SU-DHL-6 (cell line): ENCODE data around the gene CXCL3.

Experiments
- EZH2phosphoT487 ChIP-seq: fragments of 200-600 bp; sonication (generic), shearing (Covaris generic); conservative IDR thresholded peaks from 2 replicates; pipeline ENCODE4 v1.6.1; 2018; ENCODE audit warnings: mild to moderate bottlenecking, antibody characterized with exemption, low read length, moderate library complexity, mixed read lengths
- TF ChIP-seq, protein P1 (sequence below): fragments of 200-600 bp; sonication (generic); IDR thresholded peaks from one replicate; pipeline ENCODE4 v1.5.1; 2017; ENCODE audit warnings: antibody characterized with exemption, mild to moderate bottlenecking, low read length, moderate library complexity; ENCODE audit not compliant: insufficient read depth, poor library complexity, severe bottlenecking

- TF ChIP-seq, protein P1, sequence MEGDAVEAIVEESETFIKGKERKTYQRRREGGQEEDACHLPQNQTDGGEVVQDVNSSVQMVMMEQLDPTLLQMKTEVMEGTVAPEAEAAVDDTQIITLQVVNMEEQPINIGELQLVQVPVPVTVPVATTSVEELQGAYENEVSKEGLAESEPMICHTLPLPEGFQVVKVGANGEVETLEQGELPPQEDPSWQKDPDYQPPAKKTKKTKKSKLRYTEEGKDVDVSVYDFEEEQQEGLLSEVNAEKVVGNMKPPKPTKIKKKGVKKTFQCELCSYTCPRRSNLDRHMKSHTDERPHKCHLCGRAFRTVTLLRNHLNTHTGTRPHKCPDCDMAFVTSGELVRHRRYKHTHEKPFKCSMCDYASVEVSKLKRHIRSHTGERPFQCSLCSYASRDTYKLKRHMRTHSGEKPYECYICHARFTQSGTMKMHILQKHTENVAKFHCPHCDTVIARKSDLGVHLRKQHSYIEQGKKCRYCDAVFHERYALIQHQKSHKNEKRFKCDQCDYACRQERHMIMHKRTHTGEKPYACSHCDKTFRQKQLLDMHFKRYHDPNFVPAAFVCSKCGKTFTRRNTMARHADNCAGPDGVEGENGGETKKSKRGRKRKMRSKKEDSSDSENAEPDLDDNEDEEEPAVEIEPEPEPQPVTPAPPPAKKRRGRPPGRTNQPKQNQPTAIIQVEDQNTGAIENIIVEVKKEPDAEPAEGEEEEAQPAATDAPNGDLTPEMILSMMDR = no peak
- TF ChIP-seq EZH2phosphoT487 = no peak
These were observed 18.5 kb upstream of the CXCL3 start for GRCh38 chr4:74056858-74057562.
